Nephron progenitor cell (in vitro differentiated cells): ENCODE data around the gene GALK2.
A peak's percentile ranks its signal among the peaks of the same experiment; 100 is the strongest.
"Not testable (repeated sequence)": the region's sequence is repeated elsewhere in the genome, so short reads cannot be mapped to it uniquely, and the experiment has no call there.

Experiments used
- DNase-seq: peaks from one replicate; pipeline ENCODE4 v3.0.0; 2021
- H3K27ac Mint-ChIP-seq: 2 replicates; pipeline ENCODE4 v1.8.0; 2021; ENCODE audit warnings: mild to moderate bottlenecking, moderate library complexity, mixed read lengths
- H3K27me3 Mint-ChIP-seq: 2 replicates; pipeline ENCODE4 v1.8.0; 2021; ENCODE audit warnings: mild to moderate bottlenecking, low read depth, mixed read lengths; ENCODE audit not compliant: poor library complexity
- H3K36me3 Mint-ChIP-seq: 2 replicates; pipeline ENCODE4 v1.8.0; 2021; ENCODE audit warnings: low read depth, mixed read lengths
- H3K4me1 Mint-ChIP-seq: 2 replicates; pipeline ENCODE4 v1.8.0; 2021; ENCODE audit warnings: mixed read lengths
- H3K4me3 Mint-ChIP-seq: 2 replicates; pipeline ENCODE4 v1.8.0; 2021; ENCODE audit warnings: mild to moderate bottlenecking, moderate library complexity, mixed read lengths
- H3K9me3 Mint-ChIP-seq: 2 replicates; pipeline ENCODE4 v1.8.0; 2021; ENCODE audit warnings: mild to moderate bottlenecking, moderate library complexity, mixed read lengths
- TF ChIP-seq, protein P1 (sequence below): fragments of 200-600 bp; sonication (generic); IDR thresholded peaks from 2 replicates; pipeline ENCODE4 v1.5.0; 2021; ENCODE audit warnings: antibody characterized with exemption

Gene GALK2

DNA sequence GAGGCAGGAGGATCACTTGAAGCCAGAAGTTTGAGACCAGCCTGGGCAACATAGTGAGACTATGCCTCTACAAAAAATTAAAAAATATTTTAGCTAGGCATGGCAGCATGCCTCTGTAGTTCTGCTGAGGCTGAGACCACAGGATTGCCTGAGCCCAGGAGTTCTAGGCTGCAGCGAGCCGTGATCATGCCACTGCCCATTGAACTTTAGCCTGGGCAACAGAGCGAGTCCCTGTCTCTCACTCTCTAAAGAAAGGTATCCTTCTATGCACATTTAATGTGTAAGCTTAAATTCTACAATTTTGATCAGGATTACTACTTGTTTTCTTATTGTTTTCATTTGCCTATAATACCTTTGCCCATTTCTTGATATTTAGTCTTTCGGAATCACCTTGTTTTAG is 26.8 kb downstream of the GALK2 start:
- Mint-ChIP-seq H3K9me3 (no peaks in the 10 kb centered on the region), H3K4me1 (no peaks in the 10 kb centered on the region), H3K4me3 (no peak overlapping the region), H3K36me3 (peaks cover 12% of the 10 kb centered on the region), H3K27me3 (no peaks in the 10 kb centered on the region), H3K27ac (no peak overlapping the region)
- TF ChIP-seq, protein P1, sequence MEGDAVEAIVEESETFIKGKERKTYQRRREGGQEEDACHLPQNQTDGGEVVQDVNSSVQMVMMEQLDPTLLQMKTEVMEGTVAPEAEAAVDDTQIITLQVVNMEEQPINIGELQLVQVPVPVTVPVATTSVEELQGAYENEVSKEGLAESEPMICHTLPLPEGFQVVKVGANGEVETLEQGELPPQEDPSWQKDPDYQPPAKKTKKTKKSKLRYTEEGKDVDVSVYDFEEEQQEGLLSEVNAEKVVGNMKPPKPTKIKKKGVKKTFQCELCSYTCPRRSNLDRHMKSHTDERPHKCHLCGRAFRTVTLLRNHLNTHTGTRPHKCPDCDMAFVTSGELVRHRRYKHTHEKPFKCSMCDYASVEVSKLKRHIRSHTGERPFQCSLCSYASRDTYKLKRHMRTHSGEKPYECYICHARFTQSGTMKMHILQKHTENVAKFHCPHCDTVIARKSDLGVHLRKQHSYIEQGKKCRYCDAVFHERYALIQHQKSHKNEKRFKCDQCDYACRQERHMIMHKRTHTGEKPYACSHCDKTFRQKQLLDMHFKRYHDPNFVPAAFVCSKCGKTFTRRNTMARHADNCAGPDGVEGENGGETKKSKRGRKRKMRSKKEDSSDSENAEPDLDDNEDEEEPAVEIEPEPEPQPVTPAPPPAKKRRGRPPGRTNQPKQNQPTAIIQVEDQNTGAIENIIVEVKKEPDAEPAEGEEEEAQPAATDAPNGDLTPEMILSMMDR: no peak
- no peak for DNase-seq

DNA sequence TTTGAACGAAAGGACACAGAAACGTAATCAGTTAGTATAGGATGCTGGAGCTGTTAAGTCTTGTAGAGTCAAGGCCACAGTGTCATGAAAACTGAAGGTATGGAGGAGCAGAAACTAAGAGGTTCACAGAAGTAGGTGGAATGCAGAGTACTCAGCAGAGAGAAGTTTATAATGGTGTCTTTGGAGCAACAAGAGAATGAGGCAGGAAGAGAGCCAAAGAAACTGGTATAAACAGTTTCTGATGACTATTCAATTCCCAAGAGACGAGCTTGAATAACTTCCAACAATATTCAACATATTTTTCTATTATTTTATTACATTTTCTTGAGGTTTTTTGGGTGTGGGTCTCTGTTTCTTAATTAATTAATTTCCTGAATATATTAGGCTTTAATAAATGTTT is 29.6 kb downstream of the GALK2 start:
- TF ChIP-seq, protein P1: no peak
- Mint-ChIP-seq H3K9me3 (peaks cover under 1% of the 10 kb centered on the region), H3K27me3 (no peaks in the 10 kb centered on the region), H3K27ac (peak overlapping the region; percentile 2), H3K4me3 (no peak overlapping the region), H3K36me3 (peaks cover 40% of the 10 kb centered on the region), H3K4me1 (no peaks in the 10 kb centered on the region)
- no peak for DNase-seq

DNA sequence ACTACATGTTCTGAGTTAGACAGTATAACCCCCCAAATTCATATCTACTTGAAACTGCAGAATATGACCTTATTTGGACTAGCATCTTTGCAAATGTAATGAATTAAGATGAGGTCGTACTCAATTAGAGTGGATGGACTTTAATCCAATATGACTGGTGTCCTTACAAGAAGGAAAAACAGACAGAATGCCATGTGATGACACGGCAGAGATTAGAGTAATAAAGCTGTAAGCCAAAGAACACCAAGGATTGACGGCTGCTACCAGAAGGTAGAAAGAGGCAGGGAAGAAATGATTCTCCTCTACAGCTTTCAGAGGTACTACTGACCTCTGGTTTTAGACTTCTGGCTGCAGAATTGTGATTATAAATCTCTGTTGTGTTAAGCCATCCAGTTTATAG is 30.3 kb downstream of the GALK2 start:
- DNase-seq: no peak
- TF ChIP-seq, protein P1: no peak
- Mint-ChIP-seq H3K9me3 (peaks cover 7% of the 10 kb centered on the region), H3K4me1 (no peaks in the 10 kb centered on the region), H3K36me3 (peaks cover 47% of the 10 kb centered on the region), H3K27me3 (no peaks in the 10 kb centered on the region), H3K4me3 (no peak overlapping the region), H3K27ac (no peak overlapping the region)

DNA sequence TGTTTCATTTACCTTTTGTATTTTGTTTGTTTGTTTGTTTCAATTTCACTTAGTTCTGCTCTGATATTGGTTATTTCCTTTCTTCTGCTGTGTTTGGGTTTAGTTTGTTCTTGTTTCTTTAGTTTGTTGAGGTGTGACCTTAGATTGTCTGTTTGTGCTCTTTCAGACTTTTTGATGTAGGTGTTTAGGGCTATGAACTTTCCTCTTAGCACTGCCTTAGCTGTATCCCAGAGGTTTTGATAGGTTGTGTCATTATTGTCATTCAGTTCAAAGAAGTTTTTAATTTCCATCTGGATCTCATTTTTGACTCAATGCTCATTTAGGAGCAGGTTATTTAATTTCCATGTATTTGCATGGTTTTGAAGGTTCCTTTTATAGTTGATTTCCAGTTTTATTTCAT is 38.1 kb downstream of the GALK2 start:
- H3K27ac Mint-ChIP-seq, H3K4me3 Mint-ChIP-seq, H3K27me3 Mint-ChIP-seq, DNase-seq, H3K4me1 Mint-ChIP-seq: not testable (repeated sequence)
- Mint-ChIP-seq H3K36me3 (peaks cover 94% of the 10 kb centered on the region), H3K9me3 (peaks cover 72% of the 10 kb centered on the region)

DNA sequence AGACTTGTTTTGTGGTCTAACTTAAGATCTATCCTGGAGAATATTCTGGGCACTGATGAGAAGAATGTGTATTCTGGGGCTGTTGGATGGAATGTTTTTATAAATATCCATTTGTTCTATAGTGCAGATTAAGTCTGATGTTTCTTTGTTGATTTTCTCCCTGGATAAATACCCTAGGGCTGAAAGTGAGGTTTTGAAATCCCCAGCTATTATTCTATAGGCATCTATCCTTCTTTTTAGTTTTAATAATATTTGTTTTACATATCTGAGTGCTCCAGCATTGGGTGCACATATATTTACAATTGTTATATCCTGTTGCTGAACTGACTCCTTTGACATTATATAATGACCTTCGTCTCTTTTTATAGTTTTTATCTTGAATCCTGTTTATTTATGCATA is 42.9 kb downstream of the GALK2 start:
- no peak for DNase-seq
- H3K27ac Mint-ChIP-seq: no peak overlapping the region

GRCh38 chr15:49215768-49216739 is 46.0 kb downstream of the GALK2 start:
- Mint-ChIP-seq H3K4me3 (no peak overlapping the region), H3K36me3 (peaks cover 53% of the 10 kb centered on the region), H3K27me3 (no peaks in the 10 kb centered on the region), H3K27ac (no peak overlapping the region), H3K4me1 (peaks cover 6% of the 10 kb centered on the region), H3K9me3 (peaks cover 10% of the 10 kb centered on the region)
- DNase-seq: no peak
- TF ChIP-seq, protein P1: no peak

More for the DNA sequence above, 42.9 kb downstream of the GALK2 start:
- Mint-ChIP-seq H3K4me3 (no peak overlapping the region), H3K4me1 (peaks cover 6% of the 10 kb centered on the region), H3K9me3 (peaks cover 40% of the 10 kb centered on the region), H3K27me3 (no peaks in the 10 kb centered on the region), H3K36me3 (peaks cover 55% of the 10 kb centered on the region)
- TF ChIP-seq, protein P1: no peak
